Smooth muscle cell (in vitro differentiated cells): ENCODE results near the gene ST8SIA1. TPM values are rescaled to one million over a fixed set of nuclear protein-coding genes. Genes with fewer than 3 reads are reported as not detected.
A peak's percentile ranks its signal among the peaks of the same experiment; 100 is the strongest.

Source experiments
- DNase-seq: peaks from one replicate; lab custom pipeline; 2025; ENCODE audit not compliant: unreplicated experiment; lab: John Stamatoyannopoulos, UW
- H2AFZ ChIP-seq: fragments of 200-600 bp; sonication (generic); 2 replicates; pipeline ENCODE4 v1.6.0; 2016; ENCODE audit warnings: antibody characterized with exemption, low read depth, mild to moderate bottlenecking
- H3F3A ChIP-seq: fragments of 200-600 bp; sonication (generic); 2 replicates; pipeline ENCODE4 v1.6.0; 2017; ENCODE audit warnings: antibody characterized with exemption, low read depth
- H3K27ac ChIP-seq: fragments of 200-600 bp; sonication (generic); 2 replicates; pipeline ENCODE4 v1.5.1; 2016; ENCODE audit warnings: low read depth, mild to moderate bottlenecking
- H3K27me3 ChIP-seq: fragments of 200-600 bp; sonication (generic); 2 replicates; pipeline ENCODE4 v1.6.1; 2016; ENCODE audit warnings: low read depth, mild to moderate bottlenecking
- H3K36me3 ChIP-seq: fragments of 200-600 bp; sonication (generic); 2 replicates; pipeline ENCODE4 v1.5.1; 2016; ENCODE audit warnings: low read depth
- H3K4me1 ChIP-seq: fragments of 200-600 bp; sonication (generic); 2 replicates; pipeline ENCODE4 v1.5.1; 2016; ENCODE audit warnings: low read depth
- H3K4me2 ChIP-seq: fragments of 200-600 bp; sonication (generic); 2 replicates; pipeline ENCODE4 v1.6.0; 2016; ENCODE audit warnings: mild to moderate bottlenecking
- H3K4me3 ChIP-seq: fragments of 200-600 bp; sonication (generic); 2 replicates; pipeline ENCODE4 v1.5.1; 2016; ENCODE audit warnings: mild to moderate bottlenecking
- H3K79me2 ChIP-seq: fragments of 200-600 bp; sonication (generic); 2 replicates; pipeline ENCODE4 v1.6.0; 2016; ENCODE audit warnings: low read depth, mild to moderate bottlenecking
- H3K9ac ChIP-seq: fragments of 200-600 bp; sonication (generic); 2 replicates; pipeline ENCODE4 v1.6.0; 2016; ENCODE audit warnings: low read depth
- H3K9me3 ChIP-seq: fragments of 200-600 bp; sonication (generic); replicated peaks from 2 replicates; pipeline ENCODE4 v1.5.1; 2016; ENCODE audit warnings: low read depth
- H4K20me1 ChIP-seq: fragments of 200-600 bp; sonication (generic); 2 replicates; pipeline ENCODE4 v1.6.0; 2016; ENCODE audit warnings: low read depth
- WGBS: methylation state at CpG from one replicate; pipeline ENCODE4 v1.1.7; 2016; ENCODE audit warnings: low lambda C conversion rate; 5-methylcytosine and 5-hydroxymethylcytosine counted together
- polyA plus RNA-seq: library from polyadenylated mRNA; unstranded; fragments of >200 nt; fragmentation: Nextera tagmentation; extraction: Ambion mirVana; gene quantifications from 2 replicates; pipeline ENCODE4 v1.2.1, GENCODE V29; 2016
- total RNA-seq: library from RNA; depleted of rRNA; stranded (reverse); fragments of >200 nt; gene quantifications from 2 replicates; pipeline ENCODE4 v1.2.3, GENCODE V29; 2014
- TF ChIP-seq, protein P1 (sequence below): fragments of 200-600 bp; sonication (generic); IDR thresholded peaks from 2 replicates; pipeline ENCODE4 v1.5.1; 2017; ENCODE audit warnings: borderline replicate concordance, mild to moderate bottlenecking, antibody characterized with exemption; ENCODE audit not compliant: insufficient read depth, poor library complexity, severe bottlenecking

The ST8SIA1 gene
- total and polyA plus RNA-seq, 2 experiments from 2014 or later: 3.7 to 5.3 TPM

- H3K9me3 ChIP-seq: no peaks in the 10 kb centered on the region
- 54% methylated on average over 1 of the region's 1 CpG for WGBS
- H3K4me1 ChIP-seq: peaks cover 26% of the 10 kb centered on the region
- H3K27ac ChIP-seq: no peak overlapping the region
- no peaks in the 10 kb centered on the region for H3F3A ChIP-seq
- H3K4me3 ChIP-seq: no peak overlapping the region
- H3K79me2 ChIP-seq: no peaks in the 10 kb centered on the region
- no peaks in the 10 kb centered on the region for H3K27me3 ChIP-seq
- DNase-seq: no peak
- H3K4me2 ChIP-seq: peak overlapping the region; percentile 70
- H3K36me3 ChIP-seq: no peaks in the 10 kb centered on the region
- no peak overlapping the region for H2AFZ ChIP-seq
- H4K20me1 ChIP-seq: peaks cover 7% of the 10 kb centered on the region
- no peak overlapping the region for H3K9ac ChIP-seq
- TF ChIP-seq, protein P1, sequence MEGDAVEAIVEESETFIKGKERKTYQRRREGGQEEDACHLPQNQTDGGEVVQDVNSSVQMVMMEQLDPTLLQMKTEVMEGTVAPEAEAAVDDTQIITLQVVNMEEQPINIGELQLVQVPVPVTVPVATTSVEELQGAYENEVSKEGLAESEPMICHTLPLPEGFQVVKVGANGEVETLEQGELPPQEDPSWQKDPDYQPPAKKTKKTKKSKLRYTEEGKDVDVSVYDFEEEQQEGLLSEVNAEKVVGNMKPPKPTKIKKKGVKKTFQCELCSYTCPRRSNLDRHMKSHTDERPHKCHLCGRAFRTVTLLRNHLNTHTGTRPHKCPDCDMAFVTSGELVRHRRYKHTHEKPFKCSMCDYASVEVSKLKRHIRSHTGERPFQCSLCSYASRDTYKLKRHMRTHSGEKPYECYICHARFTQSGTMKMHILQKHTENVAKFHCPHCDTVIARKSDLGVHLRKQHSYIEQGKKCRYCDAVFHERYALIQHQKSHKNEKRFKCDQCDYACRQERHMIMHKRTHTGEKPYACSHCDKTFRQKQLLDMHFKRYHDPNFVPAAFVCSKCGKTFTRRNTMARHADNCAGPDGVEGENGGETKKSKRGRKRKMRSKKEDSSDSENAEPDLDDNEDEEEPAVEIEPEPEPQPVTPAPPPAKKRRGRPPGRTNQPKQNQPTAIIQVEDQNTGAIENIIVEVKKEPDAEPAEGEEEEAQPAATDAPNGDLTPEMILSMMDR: no peak
Observed at GRCh38 chr12:22284871-22285270, 49.6 kb downstream of the ST8SIA1 start.

DNA sequence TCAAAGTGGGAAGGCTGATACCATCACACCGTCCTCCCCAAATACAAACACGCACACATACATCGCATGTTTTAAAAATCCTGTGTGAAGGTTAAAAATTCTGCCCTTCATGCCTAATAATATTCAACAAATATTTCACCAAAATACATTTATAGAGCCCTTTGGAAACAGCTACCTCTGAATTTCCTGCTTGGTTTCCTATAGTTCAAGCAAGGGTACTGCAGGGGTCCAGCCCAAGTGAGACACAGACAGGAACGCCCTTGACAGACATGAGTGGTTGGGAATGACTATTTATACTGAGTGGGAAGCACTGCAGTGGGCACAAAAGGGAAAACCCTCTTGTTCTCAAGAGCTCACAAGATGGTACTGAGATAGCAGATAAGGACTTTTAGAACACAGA is 51.0 kb downstream of the ST8SIA1 start:
- H3F3A ChIP-seq: no peaks in the 10 kb centered on the region
- no peak for DNase-seq
- WGBS: 95% methylated on average over 4 of the region's 4 CpGs
- no peak overlapping the region for H3K4me3 ChIP-seq
- no peak overlapping the region for H2AFZ ChIP-seq
- peak overlapping the region; percentile 82 for H3K4me2 ChIP-seq
- TF ChIP-seq, protein P1: no peak
- H3K9ac ChIP-seq: no peak overlapping the region
- H4K20me1 ChIP-seq: peaks cover 7% of the 10 kb centered on the region
- H3K27ac ChIP-seq: no peak overlapping the region
- no peaks in the 10 kb centered on the region for H3K79me2 ChIP-seq
- peaks cover 24% of the 10 kb centered on the region for H3K4me1 ChIP-seq
- no peaks in the 10 kb centered on the region for H3K36me3 ChIP-seq
- H3K9me3 ChIP-seq: no peaks in the 10 kb centered on the region
- H3K27me3 ChIP-seq: no peaks in the 10 kb centered on the region

DNA sequence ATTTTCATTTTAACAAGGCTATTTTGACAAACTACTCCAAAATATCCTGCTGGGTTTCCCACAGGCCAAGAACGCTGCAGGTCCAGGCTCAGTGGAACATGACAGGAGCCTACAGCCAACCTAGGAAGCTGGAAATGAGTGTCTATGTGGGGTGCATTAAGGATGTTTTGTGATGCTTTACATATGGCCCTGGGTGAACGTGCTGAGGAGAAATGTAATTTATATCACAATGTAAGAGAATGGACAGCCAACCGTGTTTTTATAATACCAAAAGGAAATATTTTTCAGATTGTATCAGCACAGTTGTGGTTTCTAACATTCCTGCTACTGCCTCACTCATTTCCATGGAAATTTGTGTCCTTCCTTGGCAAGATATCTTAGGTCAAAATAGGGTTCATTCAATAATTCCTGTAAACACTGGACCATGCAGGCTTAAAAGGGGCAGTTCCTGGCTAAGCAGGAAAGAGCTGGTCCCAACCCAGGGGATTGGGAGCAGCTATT is 51.5 kb downstream of the ST8SIA1 start:
- Histone ChIP-seq H3K4me1 (peaks cover 20% of the 10 kb centered on the region), H4K20me1 (peaks cover 7% of the 10 kb centered on the region), H2AFZ (no peak overlapping the region), H3K4me3 (no peak overlapping the region), H3K79me2 (no peaks in the 10 kb centered on the region), H3K36me3 (no peaks in the 10 kb centered on the region), H3F3A (no peaks in the 10 kb centered on the region), H3K27ac (peak overlapping the region; percentile 70), H3K9ac (peak overlapping the region; percentile 9), H3K4me2 (peak overlapping the region; percentile 82), H3K9me3 (no peaks in the 10 kb centered on the region), H3K27me3 (no peaks in the 10 kb centered on the region)
- DNase-seq: no peak
- TF ChIP-seq, protein P1: no peak
- WGBS: 34% methylated on average over 3 of the region's 3 CpGs

DNA sequence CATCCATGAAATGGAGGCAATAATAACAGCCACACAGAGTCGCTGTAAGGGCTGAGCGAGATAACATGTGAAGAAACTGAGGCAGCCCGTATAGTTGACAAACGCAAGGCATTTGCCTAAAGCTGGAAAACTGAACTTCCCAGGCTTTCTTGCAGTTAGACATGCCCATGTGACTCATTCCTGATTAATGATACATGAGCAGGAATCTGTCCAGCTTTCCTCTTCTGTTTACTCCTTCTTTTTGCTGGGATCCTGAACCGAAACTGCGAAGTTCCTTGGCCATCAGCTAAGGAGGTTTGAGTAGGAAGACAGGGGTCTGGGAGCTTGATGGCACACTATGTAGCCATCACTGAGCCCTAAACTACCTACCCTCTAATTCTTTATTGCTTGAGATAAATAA is 52.2 kb downstream of the ST8SIA1 start:
- no peak overlapping the region for H3K4me3 ChIP-seq
- 51% methylated on average over 6 of the region's 6 CpGs for WGBS
- H2AFZ ChIP-seq: no peak overlapping the region
- H3K27me3 ChIP-seq: no peaks in the 10 kb centered on the region
- no peaks in the 10 kb centered on the region for H3K9me3 ChIP-seq
- peaks cover 15% of the 10 kb centered on the region for H3K4me1 ChIP-seq
- peaks cover 7% of the 10 kb centered on the region for H4K20me1 ChIP-seq
- H3K9ac ChIP-seq: peak overlapping the region; percentile 9
- TF ChIP-seq, protein P1: no peak
- H3F3A ChIP-seq: no peaks in the 10 kb centered on the region
- no peaks in the 10 kb centered on the region for H3K36me3 ChIP-seq
- no peak for DNase-seq
- H3K27ac ChIP-seq: peak overlapping the region; percentile 70
- no peaks in the 10 kb centered on the region for H3K79me2 ChIP-seq
- H3K4me2 ChIP-seq: peak overlapping the region; percentile 82
